ENCODE measurements around the gene KRT6A.
"Not testable (repeated sequence)": the region's sequence is repeated elsewhere in the genome, so short reads cannot be mapped to it uniquely, and the experiment has no call there.

GRCh38 chr12:52492405-52492804, 652 bp downstream of the KRT6A start:
- TF ChIP-seq POLR2A (IDR thresholded peaks at IDR 0.05; ENCODE audit: low read length); GATA1 (IDR thresholded peaks at IDR 0.05; ENCODE audit: low read depth, low read length): not testable (repeated sequence)

Data from erythroblast (primary cell).